ENCODE results near the gene IVD.

Gene IVD

DNA sequence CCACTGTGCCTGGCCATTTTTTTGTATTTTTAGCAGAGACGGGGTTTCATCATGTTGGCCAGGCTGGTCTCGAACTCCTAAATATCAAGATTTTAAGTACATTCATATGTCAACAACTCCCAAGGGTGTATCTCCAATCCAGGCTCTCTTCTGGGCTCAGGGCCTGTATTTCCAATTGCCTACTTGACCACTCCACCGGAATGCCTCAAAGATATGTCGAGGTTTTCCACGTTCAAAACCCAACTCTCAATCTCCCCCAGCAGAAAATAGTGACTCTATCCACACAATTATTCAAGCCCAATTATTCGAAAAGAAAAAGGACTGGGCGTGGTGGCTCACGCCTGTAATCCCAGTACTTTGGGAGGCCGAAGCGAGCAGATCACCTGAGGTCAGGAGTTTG is 25.0 kb upstream of the IVD start:
- TF ChIP-seq, protein P1, sequence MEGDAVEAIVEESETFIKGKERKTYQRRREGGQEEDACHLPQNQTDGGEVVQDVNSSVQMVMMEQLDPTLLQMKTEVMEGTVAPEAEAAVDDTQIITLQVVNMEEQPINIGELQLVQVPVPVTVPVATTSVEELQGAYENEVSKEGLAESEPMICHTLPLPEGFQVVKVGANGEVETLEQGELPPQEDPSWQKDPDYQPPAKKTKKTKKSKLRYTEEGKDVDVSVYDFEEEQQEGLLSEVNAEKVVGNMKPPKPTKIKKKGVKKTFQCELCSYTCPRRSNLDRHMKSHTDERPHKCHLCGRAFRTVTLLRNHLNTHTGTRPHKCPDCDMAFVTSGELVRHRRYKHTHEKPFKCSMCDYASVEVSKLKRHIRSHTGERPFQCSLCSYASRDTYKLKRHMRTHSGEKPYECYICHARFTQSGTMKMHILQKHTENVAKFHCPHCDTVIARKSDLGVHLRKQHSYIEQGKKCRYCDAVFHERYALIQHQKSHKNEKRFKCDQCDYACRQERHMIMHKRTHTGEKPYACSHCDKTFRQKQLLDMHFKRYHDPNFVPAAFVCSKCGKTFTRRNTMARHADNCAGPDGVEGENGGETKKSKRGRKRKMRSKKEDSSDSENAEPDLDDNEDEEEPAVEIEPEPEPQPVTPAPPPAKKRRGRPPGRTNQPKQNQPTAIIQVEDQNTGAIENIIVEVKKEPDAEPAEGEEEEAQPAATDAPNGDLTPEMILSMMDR (IDR thresholded peaks at IDR 0.05; ENCODE audit: low read depth, low read length, missing control alignments), result no peak
- Histone ChIP-seq H3K27me3 (replicated peaks) (no peaks in the 10 kb centered on the region), H3K27ac (peak overlapping the region; percentile 33), H3K36me3 (replicated peaks) (no peaks in the 10 kb centered on the region), H3K4me3 (ENCODE audit: low read depth, low read length) (no peak overlapping the region)
- in situ Hi-C loops (cut with HindIII; ENCODE audit: low pct_ligation_motif_present, low sequenced_read_pairs), result no loop called here
- no peak for DNase-seq

DNA sequence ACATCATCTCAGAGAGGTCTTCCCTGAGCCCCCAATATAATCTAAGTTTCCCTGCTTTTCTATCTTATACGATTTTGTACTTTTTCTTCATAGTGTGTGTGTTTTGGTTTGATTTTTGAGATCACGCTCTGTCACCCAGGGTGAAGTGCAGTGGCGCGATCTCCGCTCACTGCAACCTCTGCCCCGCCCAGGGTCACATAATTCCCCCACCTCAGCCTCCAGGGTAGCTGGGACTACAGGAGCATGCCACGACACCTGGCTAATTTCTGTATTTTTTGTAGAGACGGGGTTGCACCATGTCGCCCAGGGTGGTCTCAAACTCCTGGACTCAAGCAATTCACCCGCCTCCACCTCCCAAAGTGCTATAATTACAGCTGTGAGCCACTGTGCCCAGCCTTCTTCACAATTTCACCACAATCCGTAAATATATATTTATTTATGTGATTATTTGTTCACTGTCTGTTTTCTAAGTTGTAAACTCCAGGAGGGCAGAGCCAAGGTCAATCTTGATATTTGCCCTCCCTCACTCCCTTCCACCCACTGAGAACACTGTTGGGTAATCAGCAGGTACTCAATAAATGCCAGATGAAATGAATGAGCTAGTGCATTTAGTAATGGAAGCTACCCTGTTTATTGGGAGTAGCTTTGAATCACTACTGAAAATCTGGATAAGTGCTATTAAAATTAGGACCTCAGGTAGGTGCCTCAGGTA is 23.6 kb upstream of the IVD start:
- H3K4me3 ChIP-seq (ENCODE audit: low read depth, low read length), result no peak overlapping the region
- in situ Hi-C loops (cut with HindIII; ENCODE audit: low pct_ligation_motif_present, low sequenced_read_pairs), result no loop called here
- TF ChIP-seq, protein P1 (IDR thresholded peaks at IDR 0.05; ENCODE audit: low read depth, low read length, missing control alignments), result no peak
- peaks cover 8% of the 10 kb centered on the region for H3K36me3 ChIP-seq (replicated peaks)
- no peak overlapping the region for H3K27ac ChIP-seq
- no peak for DNase-seq
- H3K27me3 ChIP-seq (replicated peaks), result no peaks in the 10 kb centered on the region

DNA sequence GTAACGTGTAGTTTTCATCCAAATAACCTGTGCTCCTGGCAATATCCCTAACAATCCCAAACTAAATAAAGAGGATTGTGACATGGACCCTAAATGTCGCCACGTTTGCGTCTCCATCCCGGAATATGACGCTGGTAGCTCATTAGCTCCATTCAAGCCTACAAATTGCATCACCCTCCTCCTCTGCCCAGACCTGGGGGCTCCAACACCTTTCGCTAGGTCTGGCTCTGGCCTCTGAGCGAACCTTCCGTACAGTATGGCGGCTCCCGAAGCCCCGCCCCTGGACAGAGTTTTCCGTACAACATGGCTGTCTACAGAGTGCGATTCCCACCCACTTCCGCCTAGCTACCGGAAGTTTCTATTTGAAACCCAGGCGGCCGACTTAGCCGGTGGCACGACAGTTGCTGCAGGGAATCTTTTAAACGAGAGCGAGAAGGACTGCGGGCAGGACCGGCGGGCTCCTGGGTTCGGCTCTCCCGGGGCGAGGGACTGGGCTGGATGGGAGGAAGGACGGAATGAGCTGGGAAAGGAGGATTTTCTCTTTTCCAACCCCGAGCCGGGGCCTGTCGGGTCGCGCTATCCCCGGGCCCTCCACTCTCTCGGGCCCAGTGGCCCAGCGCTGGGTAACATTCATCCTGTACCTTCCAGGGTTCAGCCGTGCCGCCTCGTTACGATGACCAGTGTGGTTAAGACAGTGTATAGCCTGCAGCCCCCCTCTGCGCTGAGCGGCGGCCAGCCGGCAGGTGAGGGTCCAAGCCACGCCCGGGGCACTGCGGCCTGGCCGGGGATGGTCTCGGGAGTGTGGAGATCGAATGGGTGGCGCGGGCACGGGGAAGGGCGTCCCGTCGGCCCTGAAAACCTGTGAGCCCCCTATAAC is 22.8 kb upstream of the IVD start, which contains the start of gene KNSTRN:
Gene KNSTRN, plus strand, starts transcription at position 142 of the 877 bp plus-strand sequence. Its CDS starts 115 bp downstream, at position 257.
- Histone ChIP-seq H3K27ac (peak within 1 kb of the TSS; percentile 39), H3K36me3 (replicated peaks) (peaks cover 13% of the 10 kb centered on the region), H3K27me3 (replicated peaks) (no peaks in the 10 kb centered on the region), H3K4me3 (ENCODE audit: low read depth, low read length) (peak within 1 kb of the TSS; percentile 91)
- in situ Hi-C loops (cut with HindIII; ENCODE audit: low pct_ligation_motif_present, low sequenced_read_pairs), result no loop called here
- peak; percentile 93 for DNase-seq
- TF ChIP-seq, protein P1 (IDR thresholded peaks at IDR 0.05; ENCODE audit: low read depth, low read length, missing control alignments), result no peak

DNA sequence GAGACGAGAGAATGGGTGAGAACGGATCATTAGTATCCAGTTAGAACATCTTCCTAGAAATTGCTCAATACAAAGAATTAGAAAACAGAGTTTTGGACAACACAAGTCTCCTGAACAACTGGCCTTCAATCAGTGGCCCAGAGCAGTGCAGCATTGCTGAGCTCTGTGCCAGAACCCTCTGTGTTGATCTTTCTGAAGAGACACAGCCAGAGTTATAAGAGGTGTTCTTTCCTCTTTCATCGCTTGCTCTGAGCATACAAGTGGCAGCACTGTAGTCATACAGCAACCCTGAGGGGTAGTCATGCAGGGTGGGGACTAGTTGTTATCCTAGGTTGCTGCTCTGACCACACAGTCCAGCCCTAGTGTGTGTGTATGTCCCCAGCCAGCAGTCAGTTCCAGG is 19.1 kb upstream of the IVD start:
- TF ChIP-seq, protein P1 (IDR thresholded peaks at IDR 0.05; ENCODE audit: low read depth, low read length, missing control alignments), result no peak
- in situ Hi-C loops (cut with HindIII; ENCODE audit: low pct_ligation_motif_present, low sequenced_read_pairs), result no loop called here
- Histone ChIP-seq H3K36me3 (replicated peaks) (peaks cover 30% of the 10 kb centered on the region), H3K27me3 (replicated peaks) (no peaks in the 10 kb centered on the region), H3K27ac (no peak overlapping the region), H3K4me3 (ENCODE audit: low read depth, low read length) (no peak overlapping the region)
- no peak for DNase-seq

DNA sequence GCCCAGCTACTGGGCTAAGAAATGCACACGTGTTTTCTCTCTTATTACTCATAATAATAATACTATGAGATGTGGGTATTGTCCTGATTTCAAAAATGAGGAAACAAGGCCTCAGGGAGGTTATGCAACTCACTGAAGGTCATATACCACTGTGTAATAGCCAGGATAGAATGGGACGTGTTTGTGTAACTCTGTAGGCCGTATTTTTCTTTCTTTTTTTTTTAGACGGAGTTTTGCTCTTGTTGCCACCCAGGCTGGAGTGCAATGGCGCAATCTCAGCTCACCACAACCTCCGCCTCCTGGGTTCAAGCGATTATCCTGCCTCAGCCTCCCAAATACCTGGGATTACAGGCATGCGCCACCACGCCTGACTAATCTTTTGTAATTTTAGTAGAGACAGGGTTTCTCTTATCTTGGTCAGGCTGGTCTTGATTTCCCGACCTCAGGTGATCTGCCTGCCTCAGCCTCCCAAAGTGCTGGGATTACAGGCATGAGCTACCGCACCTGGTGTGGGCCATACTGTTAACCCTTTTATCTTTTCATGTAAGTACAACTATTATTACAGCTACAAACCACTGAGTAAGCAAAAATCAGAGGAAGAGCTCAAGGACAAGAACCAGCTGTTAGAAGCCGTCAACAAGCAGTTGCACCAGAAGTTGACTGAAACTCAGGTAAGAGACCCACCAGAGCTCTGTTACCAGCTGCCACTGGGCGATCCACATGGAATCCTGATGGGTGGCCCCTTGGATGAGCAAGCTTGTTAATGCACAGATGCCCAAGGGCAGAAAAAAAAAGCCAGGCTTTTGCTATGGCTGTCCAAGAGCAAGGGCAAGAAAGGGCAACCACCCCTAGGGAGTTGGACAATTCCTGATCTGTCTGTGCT is 16.4 kb upstream of the IVD start:
- in situ Hi-C loops (cut with HindIII; ENCODE audit: low pct_ligation_motif_present, low sequenced_read_pairs), result no loop called here
- Histone ChIP-seq H3K27ac (no peak overlapping the region), H3K36me3 (replicated peaks) (peaks cover 53% of the 10 kb centered on the region), H3K27me3 (replicated peaks) (no peaks in the 10 kb centered on the region), H3K4me3 (ENCODE audit: low read depth, low read length) (no peak overlapping the region)
- DNase-seq, result no peak
- TF ChIP-seq, protein P1 (IDR thresholded peaks at IDR 0.05; ENCODE audit: low read depth, low read length, missing control alignments), result no peak
